NCI-H2029 treated with DMSO at 0.1 percent for 48 hours (cell line): ENCODE data around the gene MYO1A.
"Not testable (repeated sequence)": the region's sequence is repeated elsewhere in the genome, so short reads cannot be mapped to it uniquely, and the experiment has no call there.

Source experiments
- DNase-seq: peaks from one replicate; lab custom pipeline; 2025; lab: John Stamatoyannopoulos, UW

Gene MYO1A

DNA sequence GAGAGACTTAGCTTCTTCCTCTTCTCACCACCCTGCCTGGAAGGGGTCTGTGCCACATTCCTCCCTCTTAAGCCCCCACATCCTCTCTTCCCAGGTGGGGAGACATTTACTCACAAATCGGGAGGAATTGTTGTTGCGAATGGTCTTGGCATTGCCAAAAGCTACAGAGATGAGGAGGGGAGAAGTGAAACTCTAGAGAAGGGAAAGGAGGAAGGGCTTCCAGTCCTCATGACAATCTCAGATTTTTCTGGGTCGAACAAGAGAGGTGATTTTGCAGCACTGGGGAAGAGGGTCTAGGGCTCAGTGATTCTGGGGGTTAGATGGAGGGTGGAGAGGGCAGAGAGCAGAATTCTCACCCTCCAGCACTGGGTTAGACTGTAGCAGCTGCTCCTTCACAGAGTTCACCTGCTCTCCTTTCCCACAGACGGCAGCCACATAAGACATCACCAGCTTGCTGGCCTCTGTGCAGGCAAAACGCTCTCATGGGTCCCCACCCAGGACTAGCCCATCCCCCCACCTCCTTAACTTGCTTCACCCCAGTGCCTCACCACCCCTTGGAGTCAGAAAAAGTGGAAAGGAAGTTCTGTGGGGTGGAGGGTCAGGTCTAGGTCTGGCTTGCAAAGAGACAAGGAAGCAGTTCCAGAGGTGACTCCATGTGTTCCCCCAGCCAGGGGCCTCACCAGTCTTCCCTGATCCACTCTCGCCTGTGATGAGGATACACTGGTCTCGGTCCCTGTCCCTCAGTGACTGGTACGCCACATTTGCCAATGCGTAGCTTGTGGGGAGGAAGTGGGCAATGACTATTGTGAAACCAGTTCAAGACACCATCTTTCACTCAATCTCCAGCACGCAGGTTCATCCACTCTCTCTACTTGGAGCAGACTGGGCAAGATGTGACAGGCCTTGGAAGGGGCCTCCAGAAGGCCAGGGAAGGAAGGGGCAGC, 2.7 kb downstream of the MYO1A start:
- no peak for DNase-seq

DNA sequence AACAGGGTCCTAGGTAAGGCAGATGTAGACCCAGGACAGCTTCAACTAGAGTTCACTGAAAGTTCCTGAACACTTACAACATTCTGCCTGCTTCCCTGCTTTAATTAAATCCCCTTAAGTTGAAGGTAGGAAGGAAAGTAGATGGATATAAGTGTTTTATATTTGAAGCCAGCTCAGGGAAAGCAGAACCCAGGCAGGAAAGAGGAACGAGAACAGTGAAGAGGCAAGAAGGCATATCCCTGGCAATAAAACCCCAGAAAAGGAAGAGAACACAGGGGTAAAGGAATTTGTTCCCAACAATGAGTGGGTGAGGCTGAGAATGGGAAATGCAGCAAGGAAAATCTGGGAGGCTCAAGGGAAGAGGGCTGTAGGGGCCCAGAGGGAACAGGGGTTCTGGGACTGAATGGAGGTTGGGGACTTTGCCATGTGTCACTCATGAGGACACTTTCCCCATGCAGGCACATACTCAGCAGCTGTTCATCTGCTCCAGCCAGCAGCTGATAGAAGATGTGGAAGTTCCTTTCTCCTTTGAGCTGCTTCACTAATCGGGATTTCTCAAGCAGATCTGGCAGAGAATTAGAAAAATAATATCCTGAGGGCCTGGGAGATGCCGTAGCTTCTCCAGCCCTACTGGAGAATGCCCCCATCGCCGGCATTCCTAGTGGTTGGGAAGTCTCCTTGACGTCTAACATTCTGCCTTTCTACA, 3.7 kb downstream of the MYO1A start:
- DNase-seq: no peak

GRCh38 chr12:57044889-57045288, 5.0 kb downstream of the MYO1A start:
- no peak for DNase-seq

GRCh38 chr12:57044468-57044867, 5.5 kb downstream of the MYO1A start:
- no peak for DNase-seq

- no peak for DNase-seq
Observed at GRCh38 chr12:57042695-57043094, 7.2 kb downstream of the MYO1A start.

GRCh38 chr12:57040750-57041149, 9.2 kb downstream of the MYO1A start:
- no peak for DNase-seq

DNA sequence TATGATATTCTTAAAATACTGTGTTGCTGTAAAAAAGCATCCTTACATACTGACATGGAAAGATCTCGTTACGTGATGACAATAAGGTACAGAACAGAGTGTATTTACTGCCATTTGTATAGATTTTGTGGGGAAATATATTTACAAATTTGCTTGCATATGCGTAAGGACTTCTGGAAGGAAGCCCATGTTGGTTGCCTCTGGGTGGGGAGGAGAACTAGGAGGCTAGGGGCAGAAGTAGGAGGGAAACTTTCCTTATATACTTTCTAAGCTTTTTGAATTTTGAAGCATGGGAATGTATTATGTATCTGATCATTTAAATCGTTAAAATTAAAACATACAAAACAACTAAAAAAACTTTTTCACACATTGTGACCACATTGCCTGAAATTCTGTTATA, 9.7 kb downstream of the MYO1A start:
- no peak for DNase-seq

DNA sequence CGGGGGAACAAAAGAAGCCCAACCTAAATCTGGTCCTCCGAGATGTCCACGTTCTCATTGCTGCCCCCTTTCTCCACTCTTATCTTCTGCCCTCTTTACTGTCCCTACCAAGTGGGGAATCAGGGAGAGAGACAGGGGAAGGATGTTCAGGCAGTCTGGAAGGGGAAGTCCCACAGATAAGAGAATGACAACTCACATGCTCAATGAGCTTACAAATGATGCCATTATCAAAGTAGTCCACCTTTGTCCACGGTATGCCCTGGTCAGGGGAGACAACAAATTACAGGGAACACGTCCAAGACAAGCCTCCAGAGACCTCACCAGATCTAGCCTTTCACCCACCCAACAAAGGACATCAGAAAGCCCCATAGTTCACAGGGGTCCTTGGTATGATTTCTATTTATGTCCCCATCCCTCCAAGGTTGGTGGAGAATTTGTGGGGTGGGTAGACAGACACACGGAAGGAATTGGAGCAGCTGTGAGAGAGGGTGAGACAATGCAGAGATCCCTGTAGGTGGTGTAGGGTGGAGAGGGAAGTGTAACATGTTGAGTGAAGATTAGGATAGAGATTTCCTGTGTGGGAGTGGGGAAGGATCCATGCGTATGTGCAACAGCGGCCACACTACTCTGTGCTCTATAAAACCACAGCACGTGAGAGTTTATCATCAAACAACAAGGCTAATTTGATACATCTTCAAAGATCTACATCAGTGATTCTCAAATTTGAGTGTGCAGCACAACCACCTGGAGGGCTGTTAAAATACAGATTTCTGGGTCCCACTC, 10.7 kb downstream of the MYO1A start:
- no peak for DNase-seq

- DNase-seq: no peak
Observed at GRCh38 chr12:57037264-57037663, 12.7 kb downstream of the MYO1A start.

GRCh38 chr12:57033431-57033830, 16.5 kb downstream of the MYO1A start:
- no peak for DNase-seq

GRCh38 chr12:57031789-57032188, 18.1 kb downstream of the MYO1A start:
- DNase-seq: no peak

DNA sequence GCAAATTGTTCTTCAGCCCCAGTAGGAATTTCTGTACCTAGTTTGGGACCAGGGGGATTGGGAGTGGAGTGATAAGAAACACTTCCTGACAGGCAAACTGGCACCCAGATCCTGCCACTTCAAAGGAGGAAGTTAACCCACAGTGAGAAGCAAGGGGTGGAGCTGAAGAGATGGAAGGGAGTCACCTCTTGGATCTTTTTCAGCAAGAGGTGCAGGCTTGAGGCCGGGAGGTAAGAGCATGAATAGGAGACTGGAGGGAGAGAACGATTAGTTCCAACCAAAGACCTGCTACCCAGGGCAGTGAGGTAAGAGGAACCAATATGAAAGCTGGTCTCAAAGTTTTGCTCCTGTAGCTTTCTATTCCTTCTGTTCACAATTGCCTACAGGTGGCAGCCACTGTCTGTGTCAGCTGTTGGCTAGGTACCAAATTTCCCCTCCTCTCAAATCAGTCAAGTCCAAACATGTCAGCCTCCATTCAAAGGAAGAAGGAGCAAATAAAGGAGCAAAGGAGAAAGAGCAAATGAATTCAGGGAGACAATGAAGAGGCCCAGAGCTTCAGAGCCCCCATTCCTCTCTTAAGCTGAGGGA, 18.7 kb downstream of the MYO1A start:
- DNase-seq: peak; percentile 65

DNA sequence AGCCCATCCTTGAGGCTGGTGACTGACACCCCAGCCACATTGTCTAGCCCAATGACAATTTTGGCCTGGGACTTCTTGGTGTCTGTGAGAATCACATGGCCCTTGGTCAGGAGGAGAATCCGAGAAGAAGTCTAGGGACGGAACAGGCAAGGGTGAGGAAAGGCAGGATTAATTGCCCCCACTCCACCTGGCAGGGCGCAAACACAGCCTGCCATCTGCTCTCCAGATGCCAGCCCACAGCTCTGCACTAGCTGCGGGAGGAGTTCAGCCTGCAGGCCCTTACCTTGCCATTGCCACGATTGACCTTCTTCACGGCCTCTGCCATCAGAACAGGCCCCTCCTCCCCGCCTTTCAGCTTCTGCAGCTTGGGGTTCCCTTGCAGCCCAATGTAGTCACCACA, 20.5 kb downstream of the MYO1A start:
- no peak for DNase-seq

GRCh38 chr12:57027805-57028153, 22.1 kb downstream of the MYO1A start:
- no peak for DNase-seq

GRCh38 chr12:57027011-57027804, 22.7 kb downstream of the MYO1A start:
- no peak for DNase-seq

- DNase-seq: no peak
Observed at GRCh38 chr12:57025196-57025595, 24.7 kb downstream of the MYO1A start.

GRCh38 chr12:57022324-57022723, 27.6 kb downstream of the MYO1A start:
- not testable (repeated sequence) for DNase-seq

DNA sequence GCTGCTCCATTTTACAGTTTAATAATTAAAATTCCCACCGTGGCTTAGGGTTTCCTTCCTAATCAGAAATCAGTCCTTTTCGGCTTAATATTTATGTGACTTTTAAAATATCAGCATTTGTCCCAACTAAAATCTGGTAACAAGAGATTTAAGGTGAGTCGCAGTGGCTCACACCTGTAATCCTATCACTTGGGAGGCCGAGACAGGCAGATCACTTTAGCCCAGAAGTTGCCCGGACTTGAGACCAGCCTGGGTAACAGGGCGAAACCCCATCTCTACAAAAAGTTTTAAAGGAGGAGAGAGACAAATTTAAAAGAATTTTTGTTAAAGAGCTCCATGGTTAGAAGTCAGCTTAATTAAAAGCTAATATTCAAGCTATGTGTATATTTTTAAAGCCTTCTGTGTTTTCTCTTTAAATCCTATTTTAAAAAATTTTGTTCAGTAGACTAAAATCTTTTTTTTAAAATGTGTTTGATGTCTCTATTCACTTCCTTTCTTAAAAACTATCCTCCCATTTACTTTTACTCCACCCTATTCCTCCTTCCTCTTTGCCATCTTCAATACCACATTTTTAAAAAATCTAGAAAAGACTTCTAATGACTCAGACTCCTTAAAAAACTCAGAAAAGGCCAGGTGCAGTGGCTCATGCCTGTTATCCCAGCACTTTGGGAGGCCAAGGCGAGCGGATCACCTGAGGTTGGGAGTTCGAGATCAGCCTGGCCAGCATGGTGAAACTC, 29.8 kb downstream of the MYO1A start:
- DNase-seq: no peak

- DNase-seq: no peak
Observed at GRCh38 chr12:57018906-57019305, 31.0 kb downstream of the MYO1A start.

- DNase-seq: not testable (repeated sequence)
Observed at GRCh38 chr12:57018353-57018752, 31.6 kb downstream of the MYO1A start.

GRCh38 chr12:57016348-57016747, 33.6 kb downstream of the MYO1A start, which contains the start of gene TAC3:
TSS of gene TAC3 (minus strand) at chr12:57016529. CDS start at chr12:57015797, 732 bp downstream.
- no peak for DNase-seq
